NB4 (cell line): ENCODE results near the gene MTMR3.

Experiments used
- POLR2A ChIP-seq: IDR thresholded peaks from 2 replicates; pipeline ENCODE4 v1.6.1; 2011; ENCODE audit warnings: mild to moderate bottlenecking; ENCODE audit not compliant: insufficient read length; ENCODE audit errors: extremely low read depth
- TF ChIP-seq, protein P1 (sequence below): IDR thresholded peaks from one replicate; pipeline ENCODE4 v1.5.1; 2012; ENCODE audit warnings: low read depth, low read length

GRCh38 chr22:29983296-29983917 is 100.4 kb downstream of the MTMR3 start:
- TF ChIP-seq, protein P1, sequence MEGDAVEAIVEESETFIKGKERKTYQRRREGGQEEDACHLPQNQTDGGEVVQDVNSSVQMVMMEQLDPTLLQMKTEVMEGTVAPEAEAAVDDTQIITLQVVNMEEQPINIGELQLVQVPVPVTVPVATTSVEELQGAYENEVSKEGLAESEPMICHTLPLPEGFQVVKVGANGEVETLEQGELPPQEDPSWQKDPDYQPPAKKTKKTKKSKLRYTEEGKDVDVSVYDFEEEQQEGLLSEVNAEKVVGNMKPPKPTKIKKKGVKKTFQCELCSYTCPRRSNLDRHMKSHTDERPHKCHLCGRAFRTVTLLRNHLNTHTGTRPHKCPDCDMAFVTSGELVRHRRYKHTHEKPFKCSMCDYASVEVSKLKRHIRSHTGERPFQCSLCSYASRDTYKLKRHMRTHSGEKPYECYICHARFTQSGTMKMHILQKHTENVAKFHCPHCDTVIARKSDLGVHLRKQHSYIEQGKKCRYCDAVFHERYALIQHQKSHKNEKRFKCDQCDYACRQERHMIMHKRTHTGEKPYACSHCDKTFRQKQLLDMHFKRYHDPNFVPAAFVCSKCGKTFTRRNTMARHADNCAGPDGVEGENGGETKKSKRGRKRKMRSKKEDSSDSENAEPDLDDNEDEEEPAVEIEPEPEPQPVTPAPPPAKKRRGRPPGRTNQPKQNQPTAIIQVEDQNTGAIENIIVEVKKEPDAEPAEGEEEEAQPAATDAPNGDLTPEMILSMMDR, result no peak
- no peak for TF ChIP-seq POLR2A
